CD4-positive, alpha-beta T cell treated with Interleukin-15 for 4 hours (primary cell): ENCODE data around the gene DACT2.

Source experiments
- DNase-seq: peaks from one replicate; pipeline ENCODE4 v3.0.0-alpha.2; 2020; ENCODE audit warnings: low spot score

Gene DACT2

GRCh38 chr6:168352096-168352495 lies 32.5 kb upstream of the DACT2 start:
- DNase-seq = no peak

GRCh38 chr6:168349718-168350210 lies 30.2 kb upstream of the DACT2 start:
- DNase-seq = no peak

GRCh38 chr6:168348186-168348585 lies 28.6 kb upstream of the DACT2 start:
- DNase-seq = no peak

- no peak for DNase-seq
Observed at GRCh38 chr6:168347615-168348014, 28.0 kb upstream of the DACT2 start.

GRCh38 chr6:168347053-168347452 lies 27.5 kb upstream of the DACT2 start:
- no peak for DNase-seq

GRCh38 chr6:168345896-168346754 lies 26.5 kb upstream of the DACT2 start:
- DNase-seq = no peak

GRCh38 chr6:168345266-168345665 lies 25.7 kb upstream of the DACT2 start:
- DNase-seq = no peak

- no peak for DNase-seq
Observed at GRCh38 chr6:168344338-168344737, 24.8 kb upstream of the DACT2 start.

GRCh38 chr6:168343239-168344150 lies 23.9 kb upstream of the DACT2 start:
- no peak for DNase-seq

- no peak for DNase-seq
Observed at GRCh38 chr6:168342636-168343035, 23.1 kb upstream of the DACT2 start.

GRCh38 chr6:168341280-168341900 lies 21.8 kb upstream of the DACT2 start:
- no peak for DNase-seq

- DNase-seq = no peak
Observed at GRCh38 chr6:168340819-168341218, 21.2 kb upstream of the DACT2 start.

GRCh38 chr6:168338777-168339176 lies 19.2 kb upstream of the DACT2 start:
- DNase-seq = no peak

- no peak for DNase-seq
Observed at GRCh38 chr6:168336967-168337366, 17.4 kb upstream of the DACT2 start.

- DNase-seq = no peak
Observed at GRCh38 chr6:168333989-168334388, 14.4 kb upstream of the DACT2 start.

GRCh38 chr6:168333491-168333890 lies 13.9 kb upstream of the DACT2 start:
- no peak for DNase-seq

- DNase-seq = no peak
Observed at GRCh38 chr6:168333039-168333438, 13.5 kb upstream of the DACT2 start.

- no peak for DNase-seq
Observed at GRCh38 chr6:168332020-168332419, 12.4 kb upstream of the DACT2 start.

- DNase-seq = no peak
Observed at GRCh38 chr6:168331058-168331457, 11.5 kb upstream of the DACT2 start.

GRCh38 chr6:168330403-168330802 lies 10.8 kb upstream of the DACT2 start:
- DNase-seq = no peak

- no peak for DNase-seq
Observed at GRCh38 chr6:168328086-168328485, 8.5 kb upstream of the DACT2 start.
